Peyer's patch (tissue), 4 donors: ENCODE measurements around the gene SUB1.

Experiments
- POLR2A ChIP-seq, 2 donors: fragments of 450-650 bp; IDR thresholded peaks; one replicate each; pipeline ENCODE4 v1.5.1; 2017; ENCODE audit warnings: antibody characterized with exemption in 2 of 2, mild to moderate bottlenecking in 2 of 2, moderate library complexity in 2 of 2
- TF ChIP-seq, protein P1 (sequence below), 6 experiments: fragments of 450-650 bp in 4 of 6; fragments of 200-600 bp in 2 of 6; sonication (generic) in 1 of 6; IDR thresholded peaks; one replicate each; pipeline ENCODE4 v1.5.1; 2017 to 2019; ENCODE audit warnings: antibody characterized with exemption in 6 of 6, mild to moderate bottlenecking in 3 of 6, moderate library complexity in 1 of 6

DNA sequence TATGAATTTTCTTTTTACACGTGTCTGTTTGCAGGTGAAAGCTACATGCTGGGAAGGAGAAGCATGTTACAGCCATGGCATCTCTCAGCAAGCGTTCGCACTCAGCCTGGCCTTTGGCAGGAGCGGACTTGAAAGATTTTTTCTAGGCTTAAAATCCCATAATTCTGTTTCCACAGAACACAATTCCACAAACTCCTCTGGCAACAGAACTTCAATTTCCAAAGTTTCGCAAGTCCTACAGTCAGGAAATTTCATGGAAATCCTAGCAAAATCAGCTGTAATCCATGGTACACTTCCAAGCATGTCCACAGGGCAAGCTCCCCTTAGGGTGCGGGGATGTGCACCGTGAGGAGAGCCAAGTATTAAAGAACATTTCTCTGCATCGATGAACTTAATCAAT lies 35.9 kb downstream of the SUB1 start:
- TF ChIP-seq, protein P1, sequence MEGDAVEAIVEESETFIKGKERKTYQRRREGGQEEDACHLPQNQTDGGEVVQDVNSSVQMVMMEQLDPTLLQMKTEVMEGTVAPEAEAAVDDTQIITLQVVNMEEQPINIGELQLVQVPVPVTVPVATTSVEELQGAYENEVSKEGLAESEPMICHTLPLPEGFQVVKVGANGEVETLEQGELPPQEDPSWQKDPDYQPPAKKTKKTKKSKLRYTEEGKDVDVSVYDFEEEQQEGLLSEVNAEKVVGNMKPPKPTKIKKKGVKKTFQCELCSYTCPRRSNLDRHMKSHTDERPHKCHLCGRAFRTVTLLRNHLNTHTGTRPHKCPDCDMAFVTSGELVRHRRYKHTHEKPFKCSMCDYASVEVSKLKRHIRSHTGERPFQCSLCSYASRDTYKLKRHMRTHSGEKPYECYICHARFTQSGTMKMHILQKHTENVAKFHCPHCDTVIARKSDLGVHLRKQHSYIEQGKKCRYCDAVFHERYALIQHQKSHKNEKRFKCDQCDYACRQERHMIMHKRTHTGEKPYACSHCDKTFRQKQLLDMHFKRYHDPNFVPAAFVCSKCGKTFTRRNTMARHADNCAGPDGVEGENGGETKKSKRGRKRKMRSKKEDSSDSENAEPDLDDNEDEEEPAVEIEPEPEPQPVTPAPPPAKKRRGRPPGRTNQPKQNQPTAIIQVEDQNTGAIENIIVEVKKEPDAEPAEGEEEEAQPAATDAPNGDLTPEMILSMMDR (IDR thresholded peaks at IDR 0.05): no peak
- no peak for TF ChIP-seq POLR2A (IDR thresholded peaks at IDR 0.05)
